MM.1S (cell line): ENCODE measurements around the gene AP1S2.

ENCODE experiments used
- CTCF ChIP-seq: fragments of 300-600 bp; sonication (generic); IDR thresholded peaks from 2 replicates; pipeline ENCODE4 v1.5.1; 2016; ENCODE audit warnings: antibody characterized with exemption, low read length, mixed read lengths
- EZH2phosphoT487 ChIP-seq: fragments of 300-600 bp; sonication (generic); IDR thresholded peaks from 2 replicates; pipeline ENCODE4 v1.6.1; 2018; ENCODE audit warnings: antibody characterized with exemption, low read length

- TF ChIP-seq CTCF (no peak), EZH2phosphoT487 (no peak)
Measured at GRCh38 chrX:15797707-15798106, 56.9 kb downstream of the AP1S2 start.
